Choroid plexus epithelial cell (primary cell): Measurements from ENCODE around the gene TMX4.

Experiments used
- DNase-seq: peaks from one replicate; pipeline ENCODE4 v3.0.0-alpha.2; 2010; ENCODE audit warnings: low read depth
- H3K4me3 ChIP-seq: 2 replicates; pipeline ENCODE4 v1.5.1; 2011; ENCODE audit warnings: low read depth, mild to moderate bottlenecking, control low read depth, low read length, moderate library complexity
- CTCF ChIP-seq: conservative IDR thresholded peaks from 2 replicates; pipeline ENCODE4 v1.5.1; 2011; ENCODE audit warnings: low read depth, mild to moderate bottlenecking, control low read depth, inconsistent platforms, low read length, moderate library complexity

The TMX4 gene

GRCh38 chr20:7989379-7989778, 30.2 kb downstream of the TMX4 start:
- no peak overlapping the region for H3K4me3 ChIP-seq
- DNase-seq = peak; percentile 17
- no peak for TF ChIP-seq CTCF

- DNase-seq = no peak
- TF ChIP-seq CTCF = no peak
- no peak overlapping the region for H3K4me3 ChIP-seq
These were observed 33.6 kb downstream of the TMX4 start for GRCh38 chr20:7985916-7986315.

GRCh38 chr20:7984192-7984591, 35.4 kb downstream of the TMX4 start:
- TF ChIP-seq CTCF = no peak
- no peak overlapping the region for H3K4me3 ChIP-seq
- DNase-seq = no peak

- no peak for TF ChIP-seq CTCF
- no peak overlapping the region for H3K4me3 ChIP-seq
- no peak for DNase-seq
These were observed 38.2 kb downstream of the TMX4 start for GRCh38 chr20:7981374-7981773.

- TF ChIP-seq CTCF = peak; percentile 75
- H3K4me3 ChIP-seq = no peak overlapping the region
- DNase-seq = peak; percentile 82
These were observed 39.1 kb downstream of the TMX4 start for GRCh38 chr20:7980332-7981046.

- no peak overlapping the region for H3K4me3 ChIP-seq
- DNase-seq = no peak
- TF ChIP-seq CTCF = no peak
These were observed 41.9 kb downstream of the TMX4 start for GRCh38 chr20:7977709-7978108.

GRCh38 chr20:7975851-7976414, 43.6 kb downstream of the TMX4 start:
- no peak for TF ChIP-seq CTCF
- peak; percentile 5 for DNase-seq

More at GRCh38 chr20:7975851-7976414, 43.6 kb downstream of the TMX4 start:
- H3K4me3 ChIP-seq = no peak overlapping the region
